ENCODE measurements around the gene RECQL5.

- TF ChIP-seq YY1 (IDR thresholded peaks at IDR 0.05; ENCODE audit: insufficient read depth, insufficient read length) (no peak), ZNF274 (IDR thresholded peaks at IDR 0.05; ENCODE audit: low read depth, low read length) (no peak)
These were observed 49.7 kb downstream of the RECQL5 start for GRCh38 chr17:75617218-75617617.

All from NT2/D1 (cell line).